Measurements from ENCODE around the gene FASTK.
A peak's percentile ranks its signal among the peaks of the same experiment; 100 is the strongest.

FASTK gene

DNA sequence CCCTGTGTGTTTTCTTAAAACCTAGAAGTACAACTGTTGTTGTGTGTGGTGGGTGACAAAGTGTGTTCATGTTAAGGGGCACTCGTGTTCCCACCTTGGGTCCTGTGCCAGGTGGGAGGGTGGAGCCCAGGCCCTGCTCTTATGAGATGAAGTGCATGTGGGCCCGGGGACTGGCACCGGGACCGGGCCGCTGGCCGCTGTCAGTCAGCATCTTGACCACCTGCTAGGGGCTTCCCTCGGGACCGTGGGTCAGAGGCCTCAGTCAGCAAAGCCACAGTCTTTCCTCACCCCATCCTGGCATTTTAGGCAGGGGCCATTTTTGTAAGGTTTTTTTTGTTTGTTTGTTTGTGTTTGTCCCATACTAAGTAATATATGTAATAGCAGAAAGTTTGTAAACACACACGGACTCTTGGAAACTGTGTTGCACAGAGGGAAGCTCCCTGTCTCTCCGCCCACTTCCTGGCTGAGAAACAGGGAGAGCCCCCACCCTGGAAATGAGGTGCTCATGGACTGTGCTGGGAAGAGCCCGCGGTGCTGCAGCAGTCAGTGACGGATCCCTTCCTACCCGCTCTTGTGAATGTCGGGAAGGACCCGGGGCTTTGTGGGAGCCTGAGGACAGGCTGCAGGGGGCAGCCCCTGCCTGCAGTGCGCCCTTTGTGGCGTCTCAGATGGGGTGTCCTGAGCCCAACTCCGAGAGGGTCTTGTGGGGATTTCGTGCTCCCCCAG lies 19.0 kb upstream of the FASTK start:
- DNase-seq (ENCODE audit: low spot score), result no peak

- DNase-seq (ENCODE audit: low spot score), result peak; percentile 45
These were observed 15.3 kb upstream of the FASTK start for GRCh38 chr7:151095828-151096475.

DNA sequence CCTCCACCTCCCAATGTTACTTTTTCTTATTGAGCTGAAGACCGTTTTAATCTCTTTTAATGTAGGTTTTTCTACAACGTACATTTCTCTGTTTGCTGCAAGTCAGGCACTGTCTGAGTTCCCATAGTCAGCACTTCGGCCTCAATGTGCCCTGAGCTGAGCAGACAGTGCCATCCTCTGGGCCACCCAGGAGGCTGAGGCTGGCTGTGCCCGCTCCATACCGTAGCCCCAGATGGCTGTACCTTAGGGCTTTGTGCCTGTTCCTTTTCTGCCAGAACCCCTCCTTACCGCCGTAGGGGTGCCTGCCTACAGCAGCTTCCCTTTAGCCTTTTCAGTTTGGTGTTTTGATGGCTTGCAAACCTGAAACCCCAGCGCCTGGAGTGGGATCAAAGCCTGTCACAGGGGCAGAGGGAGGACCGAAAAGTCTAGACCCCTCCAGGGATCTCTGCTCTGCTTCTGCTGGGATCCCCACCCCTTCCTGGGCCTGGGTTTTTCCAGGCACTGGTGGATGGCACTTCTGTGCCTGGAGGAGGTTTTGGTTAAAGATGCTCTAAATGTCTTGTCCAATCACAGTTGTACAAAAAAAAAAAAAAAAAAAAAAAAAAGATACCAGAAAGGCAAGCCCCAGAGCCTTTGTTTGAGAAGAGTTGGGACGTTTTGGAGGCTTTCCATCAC lies 14.7 kb upstream of the FASTK start:
- DNase-seq (ENCODE audit: low spot score), result no peak

GRCh38 chr7:151094675-151095074 lies 14.1 kb upstream of the FASTK start:
- peak; percentile 81 for DNase-seq (ENCODE audit: low spot score)

DNA sequence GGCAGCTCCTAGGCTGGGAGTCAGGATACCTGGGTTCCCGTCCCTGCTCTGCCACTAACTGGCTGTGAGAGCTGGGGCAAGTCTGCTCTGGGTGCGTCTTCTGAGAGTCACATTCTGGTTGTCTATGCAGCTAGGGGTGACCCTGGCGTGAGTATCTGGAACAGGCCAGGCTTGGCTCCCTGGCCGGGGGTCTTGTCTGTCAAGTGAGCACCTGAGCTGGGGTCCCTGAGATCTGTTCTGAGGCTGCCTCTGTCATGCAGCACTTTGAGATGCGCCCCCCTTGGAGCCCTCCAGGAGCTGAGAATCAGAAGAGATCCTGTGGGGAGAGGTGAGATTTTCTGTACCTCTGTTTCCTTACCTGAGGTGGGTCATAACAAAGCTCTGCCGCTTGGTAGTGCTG lies 13.1 kb upstream of the FASTK start:
- no peak for DNase-seq (ENCODE audit: low spot score)

- DNase-seq (ENCODE audit: low spot score), result no peak
These were observed 11.4 kb upstream of the FASTK start for GRCh38 chr7:151091988-151092387.

GRCh38 chr7:151091431-151091830 lies 10.8 kb upstream of the FASTK start:
- peak; percentile 27 for DNase-seq (ENCODE audit: low spot score)

GRCh38 chr7:151091003-151091402 lies 10.4 kb upstream of the FASTK start:
- no peak for DNase-seq (ENCODE audit: low spot score)

DNA sequence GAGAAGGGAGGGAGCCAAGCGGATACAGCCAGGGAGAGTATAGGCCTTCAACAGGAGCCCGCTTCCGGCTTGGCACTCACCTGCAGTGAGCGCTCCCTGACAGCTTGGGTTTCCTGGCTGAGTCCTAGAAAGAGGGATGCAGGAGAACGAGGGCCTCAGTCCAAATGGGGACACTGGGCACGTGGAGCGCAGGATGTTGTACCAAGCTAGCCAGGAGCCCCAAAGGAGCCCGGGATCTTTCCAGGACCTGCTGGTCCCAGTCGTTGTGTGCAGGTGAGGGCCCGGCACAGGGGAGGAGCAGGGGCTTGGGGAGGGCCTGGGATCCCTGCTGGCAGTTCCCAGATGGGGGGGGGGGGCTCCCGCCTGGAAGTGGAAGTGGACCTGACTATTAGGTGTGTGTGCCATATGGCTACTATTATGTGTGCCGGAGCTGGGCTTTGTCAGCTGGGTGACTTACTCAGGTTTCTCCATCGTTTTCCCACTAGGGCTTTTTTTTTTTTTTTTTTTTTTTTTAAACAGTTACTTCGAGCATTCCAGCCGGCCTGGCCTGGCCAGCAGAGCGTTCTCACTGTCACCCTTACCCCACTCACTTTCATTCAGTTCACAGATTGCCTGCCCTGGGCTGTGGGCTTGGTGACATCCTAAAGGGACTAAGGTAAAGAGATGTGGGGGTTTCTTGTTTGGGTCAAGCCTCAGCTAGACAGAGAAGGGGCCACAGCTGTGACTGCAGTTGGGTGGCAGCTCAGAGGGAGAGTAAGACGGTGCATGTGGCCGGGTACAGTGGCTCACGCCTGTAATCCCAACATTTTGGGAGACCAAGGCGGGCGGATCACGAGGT lies 9.5 kb upstream of the FASTK start:
- no peak for DNase-seq (ENCODE audit: low spot score)

GRCh38 chr7:151088856-151089699 lies 8.5 kb upstream of the FASTK start:
- DNase-seq (ENCODE audit: low spot score), result peak; percentile 47

GRCh38 chr7:151088019-151088855 lies 7.6 kb upstream of the FASTK start:
- peak; percentile 31 for DNase-seq (ENCODE audit: low spot score)

GRCh38 chr7:151087245-151088018 lies 6.8 kb upstream of the FASTK start:
- peak; percentile 70 for DNase-seq (ENCODE audit: low spot score)

- DNase-seq (ENCODE audit: low spot score), result peak; percentile 43
These were observed 6.2 kb upstream of the FASTK start for GRCh38 chr7:151086802-151087244.

DNA sequence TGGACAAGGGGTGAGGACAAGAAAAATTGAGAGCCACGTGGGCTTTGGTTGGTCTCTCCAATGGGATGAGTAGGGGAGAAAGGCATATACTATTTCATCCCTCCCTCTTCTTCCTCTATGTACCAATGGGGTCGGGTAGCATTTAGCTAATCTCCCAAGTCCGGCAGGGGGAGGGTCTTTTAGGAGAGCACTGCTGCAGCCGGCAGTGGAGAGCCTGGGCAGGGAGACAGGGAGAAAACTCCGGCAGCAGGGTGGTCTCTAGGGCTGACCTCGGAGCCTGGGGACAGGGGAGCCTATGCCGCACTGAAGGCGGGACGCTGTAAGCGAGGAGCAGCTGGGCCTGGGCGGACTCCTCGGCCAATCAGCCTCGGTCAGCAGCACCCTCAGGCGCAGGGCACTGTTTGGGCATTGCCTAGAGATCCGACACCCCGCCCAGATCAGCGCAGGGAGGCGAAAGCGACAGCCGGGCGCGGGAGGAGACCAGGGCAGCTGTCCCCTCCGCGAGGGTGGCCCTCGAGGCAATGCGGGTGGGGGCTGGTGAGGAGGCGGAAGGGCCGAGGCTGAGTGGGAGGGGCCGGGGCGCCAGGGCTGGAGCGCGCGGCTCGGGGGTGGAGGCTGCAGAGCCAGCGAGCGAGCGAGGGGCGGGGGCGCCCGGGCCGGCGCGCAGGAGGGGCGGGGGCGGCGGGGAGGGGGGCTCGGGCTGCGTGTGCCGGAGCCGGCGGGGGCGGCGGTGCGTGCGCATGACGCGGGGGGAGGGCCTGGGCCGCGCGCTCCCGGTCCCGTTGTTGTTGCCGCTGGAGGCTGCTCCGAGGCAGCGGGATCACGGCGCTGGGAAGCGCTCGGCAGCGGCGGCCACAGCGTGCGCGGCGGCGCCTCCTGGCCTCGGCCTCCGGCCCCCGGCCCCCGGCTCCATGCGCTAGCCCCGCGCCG lies 5.3 kb upstream of the FASTK start, which contains the start of gene AGAP3:
Gene AGAP3, plus strand, starts transcription at position 785 of the 930 bp plus-strand sequence. CDS start 267 bp downstream, outside the sequence.
- peak; percentile 81 for DNase-seq (ENCODE audit: low spot score)

DNA sequence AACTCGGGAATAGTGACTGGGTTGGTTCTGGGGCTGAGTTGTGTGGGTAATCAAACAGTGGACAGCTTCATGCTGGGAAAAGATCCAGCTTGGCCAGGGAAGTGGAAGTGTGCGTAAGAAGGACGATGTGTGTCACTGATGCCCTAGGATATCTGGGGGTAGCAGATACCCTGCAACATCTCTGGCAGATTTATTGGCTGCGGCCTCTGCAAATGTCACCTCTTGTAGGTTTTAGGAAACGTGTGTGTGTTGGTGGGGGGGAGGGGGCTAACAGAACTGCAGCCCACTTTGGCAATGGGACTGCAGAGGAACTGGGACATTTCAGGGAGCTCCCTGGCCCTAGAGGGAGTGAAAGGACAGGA lies 4.7 kb upstream of the FASTK start:
- no peak for DNase-seq (ENCODE audit: low spot score)

DNA sequence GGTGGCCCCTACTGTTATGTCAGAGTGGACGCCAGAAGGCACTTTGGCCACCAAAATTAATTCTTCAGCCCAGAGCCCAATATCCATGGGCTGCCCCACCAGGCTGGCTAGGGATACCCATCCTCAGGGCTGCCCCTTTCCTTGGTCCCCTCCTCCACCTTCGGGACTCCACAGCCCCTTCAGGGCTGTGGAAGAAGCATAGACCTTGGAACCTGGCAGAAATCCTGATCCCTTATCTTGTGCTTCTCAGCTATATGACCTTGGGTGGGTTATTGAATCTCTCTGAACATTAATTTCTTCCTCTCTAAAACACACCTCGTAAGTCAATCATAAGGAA lies 3.2 kb upstream of the FASTK start:
- DNase-seq (ENCODE audit: low spot score), result no peak

DNA sequence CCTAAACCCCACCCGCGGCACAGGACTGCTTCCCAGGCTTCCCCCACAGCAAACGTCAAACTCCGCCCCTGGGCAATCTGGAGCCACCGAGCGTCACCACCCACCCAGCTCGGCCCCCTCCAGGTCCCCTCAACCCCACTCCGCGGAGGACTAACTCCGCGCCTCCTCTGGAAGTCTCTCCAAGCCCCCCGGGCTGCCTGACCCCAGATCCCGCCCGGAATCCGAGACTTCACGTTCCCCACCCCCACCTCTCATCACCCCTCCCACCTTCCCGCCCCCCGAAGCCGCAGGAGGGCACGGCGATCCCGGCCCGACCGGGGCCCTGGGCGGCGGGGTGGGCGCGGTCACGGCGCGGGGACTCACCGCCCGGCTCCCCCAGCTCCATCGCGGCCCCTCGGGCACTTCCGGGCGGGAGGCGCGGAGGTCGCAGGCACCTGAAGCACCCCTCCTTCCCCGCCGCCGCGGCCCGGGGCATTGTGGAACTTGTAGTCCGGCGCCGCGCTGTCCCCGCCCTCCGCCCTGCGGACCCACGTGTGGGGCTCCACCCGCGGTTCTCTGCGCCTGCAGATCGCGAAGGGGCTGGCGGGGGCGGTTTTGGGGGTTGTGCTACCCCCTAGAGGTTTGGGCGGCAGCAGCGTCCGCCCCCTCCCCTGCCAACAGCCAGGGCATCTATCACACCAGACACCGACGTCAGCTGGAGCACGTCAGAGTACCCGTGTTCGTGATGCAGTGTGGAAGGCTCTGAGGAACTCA lies 2.6 kb upstream of the FASTK start, which contains the start of gene TMUB1:
Gene TMUB1, minus strand, starts transcription at position 423 of the 753 bp plus-strand sequence. CDS start 930 bp downstream, outside the sequence.
- DNase-seq (ENCODE audit: low spot score), result peak; percentile 73
